IMR-90 (cell line): ENCODE data around the gene SLC22A12. TPM values are rescaled to one million over a fixed set of nuclear protein-coding genes. Genes with fewer than 3 reads are reported as not detected.

Experiments used
- ATAC-seq: fragments of 200-7000 bp; cut with Tn5 transposase; 2 replicates; pipeline ENCODE4 v1.9.1; 2020; ENCODE audit warnings: low read depth, mild to moderate bottlenecking, moderate library complexity
- BruUV-seq: library from RNA; stranded (reverse); fragments of 400-500 nt; replicated peaks from 2 replicates; lab custom pipeline; 2021; lab: Mats Ljungman, UMichigan
- CTCF ChIA-PET: fragments of 300-600 bp; formaldehyde crosslinking; extraction: SDS; loops from one replicate; lab custom pipeline; 2021; ENCODE audit warnings: antibody characterized with exemption; lab: Yijun Ruan, JAX
- POLR2A ChIA-PET: fragments of 300-600 bp; sonication (Branson Sonifier 250); formaldehyde crosslinking; loops from one replicate; lab custom pipeline; 2022; ENCODE audit warnings: antibody characterized with exemption; ENCODE audit not compliant: unreplicated experiment; lab: Charles Lee
- DNase-seq: peaks from one replicate; pipeline ENCODE4 v3.0.0; 2013
- H2AFZ ChIP-seq: replicated peaks from 2 replicates; pipeline ENCODE3; 2013; ENCODE audit warnings: low read length, mild to moderate bottlenecking; ENCODE audit not compliant: poor library complexity
- H2AK5ac ChIP-seq: 2 replicates; pipeline ENCODE4 v1.6.1; 2013; ENCODE audit warnings: low read depth, low read length, inconsistent platforms
- H2AK9ac ChIP-seq: replicated peaks from 2 replicates; pipeline ENCODE3; 2013; ENCODE audit warnings: mild to moderate bottlenecking, low read depth, low read length, moderate library complexity; ENCODE audit not compliant: poor library complexity
- H2BK120ac ChIP-seq: 2 replicates; pipeline ENCODE4 v1.6.1; 2013; ENCODE audit warnings: low read depth, low read length, inconsistent platforms
- H2BK15ac ChIP-seq: 3 replicates; pipeline ENCODE4 v1.6.1; 2013; ENCODE audit warnings: low read depth, low read length, inconsistent platforms
- H2BK20ac ChIP-seq: 2 replicates; pipeline ENCODE4 v1.6.1; 2013; ENCODE audit warnings: low read depth, mild to moderate bottlenecking, inconsistent platforms, low read length, moderate library complexity
- H2BK5ac ChIP-seq: 2 replicates; pipeline ENCODE4 v1.6.1; 2013; ENCODE audit warnings: mild to moderate bottlenecking, low read depth, low read length, inconsistent platforms; ENCODE audit not compliant: poor library complexity, severe bottlenecking
- H3K14ac ChIP-seq: replicated peaks from 2 replicates; pipeline ENCODE4 v1.6.1; 2013; ENCODE audit warnings: low read depth, low read length, inconsistent platforms
- H3K18ac ChIP-seq: 2 replicates; pipeline ENCODE4 v1.6.1; 2013; ENCODE audit warnings: low read depth, low read length, control low read depth
- H3K23ac ChIP-seq: 2 replicates; pipeline ENCODE4 v1.6.1; 2013; ENCODE audit warnings: low read depth, low read length, inconsistent platforms
- H3K27ac ChIP-seq: 2 replicates; pipeline ENCODE4 v1.5.1; 2013; ENCODE audit warnings: mild to moderate bottlenecking, control low read depth, low read length; ENCODE audit not compliant: insufficient read depth
- H3K27me3 ChIP-seq: 2 replicates; pipeline ENCODE4 v1.6.1; 2013; ENCODE audit warnings: low read length; ENCODE audit not compliant: control insufficient read depth, insufficient read depth
- H3K36me3 ChIP-seq: 2 replicates; pipeline ENCODE4 v1.6.1; 2013; ENCODE audit warnings: low read length, mixed read lengths; ENCODE audit not compliant: control insufficient read depth, insufficient read depth
- H3K4ac ChIP-seq: 2 replicates; pipeline ENCODE4 v1.6.1; 2013; ENCODE audit warnings: low read depth, low read length, inconsistent platforms
- H3K4me1 ChIP-seq: 2 replicates; pipeline ENCODE4 v1.6.1; 2013; ENCODE audit warnings: low read length, mixed read lengths; ENCODE audit not compliant: control insufficient read depth, insufficient read depth
- H3K4me2 ChIP-seq: 2 replicates; pipeline ENCODE4 v1.6.1; 2013; ENCODE audit warnings: low read depth, mild to moderate bottlenecking, control low read depth, low read length, moderate library complexity
- H3K4me3 ChIP-seq: 2 replicates; pipeline ENCODE4 v1.5.1; 2013; ENCODE audit warnings: low read depth, mild to moderate bottlenecking, control low read depth, low read length, moderate library complexity; ENCODE audit not compliant: insufficient read depth
- H3K56ac ChIP-seq: 2 replicates; pipeline ENCODE4 v1.6.1; 2013; ENCODE audit warnings: low read length, inconsistent platforms; ENCODE audit not compliant: insufficient read depth; ENCODE audit errors: extremely low read depth
- H3K79me1 ChIP-seq, 2 experiments: 2 replicates each; pipeline ENCODE4 v1.6.1; 2013; ENCODE audit warnings: low read length in 2 of 2, inconsistent platforms in 1 of 2, low read depth in 1 of 2
- H3K9ac ChIP-seq: 2 replicates; pipeline ENCODE4 v1.6.1; 2013; ENCODE audit warnings: low read depth, low read length, control low read depth
- H3K9me1 ChIP-seq: 2 replicates; pipeline ENCODE4 v1.6.1; 2013; ENCODE audit warnings: low read length, inconsistent platforms; ENCODE audit not compliant: insufficient read depth
- H3K9me3 ChIP-seq: 2 replicates; pipeline ENCODE4 v1.6.1; 2013; ENCODE audit warnings: low read length; ENCODE audit not compliant: control insufficient read depth, insufficient read depth
- H4K20me1 ChIP-seq: 2 replicates; pipeline ENCODE4 v1.6.1; 2013; ENCODE audit warnings: low read length, inconsistent platforms; ENCODE audit not compliant: insufficient read depth
- H4K5ac ChIP-seq: 2 replicates; pipeline ENCODE4 v1.6.1; 2013; ENCODE audit warnings: mild to moderate bottlenecking, low read depth, low read length, control low read depth
- H4K8ac ChIP-seq, 2 experiments: 2 replicates each; pipeline ENCODE4 v1.6.1; 2013; ENCODE audit warnings: low read depth in 2 of 2, low read length in 2 of 2, control low read depth in 1 of 2, inconsistent platforms in 1 of 2
- H4K91ac ChIP-seq: 2 replicates; pipeline ENCODE4 v1.6.1; 2013; ENCODE audit warnings: low read depth, low read length, inconsistent platforms; ENCODE audit not compliant: insufficient read depth
- CHD1 ChIP-seq: IDR thresholded peaks from 2 replicates; pipeline ENCODE4 v1.6.1; 2012; ENCODE audit warnings: low read depth, low read length, improper control_type of control experiment
- FOS ChIP-seq: fragments of 150-350 bp; IDR thresholded peaks from 2 replicates; pipeline ENCODE4 v1.6.1; 2016; ENCODE audit warnings: low read depth, low read length
- MXI1 ChIP-seq: IDR thresholded peaks from 2 replicates; pipeline ENCODE4 v1.6.1; 2012; ENCODE audit warnings: low read depth, mild to moderate bottlenecking, low read length, moderate library complexity, borderline replicate concordance
- NFE2L2 ChIP-seq: fragments of 150-350 bp; IDR thresholded peaks from 2 replicates; pipeline ENCODE4 v1.6.1; 2016; ENCODE audit warnings: low read depth, mild to moderate bottlenecking, low read length
- POLR2A ChIP-seq: IDR thresholded peaks from 2 replicates; pipeline ENCODE4 v1.6.1; 2012; ENCODE audit warnings: mild to moderate bottlenecking, low read depth, low read length
- RCOR1 ChIP-seq: IDR thresholded peaks from 2 replicates; pipeline ENCODE4 v1.6.1; 2012; ENCODE audit warnings: mild to moderate bottlenecking, low read length, improper control_type of control experiment; ENCODE audit not compliant: insufficient replicate concordance
- USF2 ChIP-seq: fragments of 150-350 bp; IDR thresholded peaks from 2 replicates; pipeline ENCODE4 v1.6.1; 2017; ENCODE audit warnings: mild to moderate bottlenecking, antibody characterized with exemption, low read length, low read depth
- WGBS, 2 experiments: methylation state at CpG; one replicate each; pipeline versions ENCODE4 v1.1.5 to v1.1.7; 2013; ENCODE audit warnings: missing lambda C conversion rate in 2 of 2; ENCODE audit not compliant: insufficient read length in 1 of 2; ENCODE audit errors: extremely low coverage in 2 of 2; 5-methylcytosine and 5-hydroxymethylcytosine counted together
- dilution Hi-C: fragments of 300-500 bp; cut with HindIII; formaldehyde crosslinking; loops from one replicate; pipeline ENCODE4 v1.14.3; 2018; ENCODE audit warnings: low sequenced_read_pairs; ENCODE audit not compliant: unreplicated experiment
- in situ Hi-C: fragments of 300-500 bp; cut with MboI; formaldehyde crosslinking; loops from 3 replicates; pipeline ENCODE4 v1.14.3; 2019; ENCODE audit warnings: low sequenced_read_pairs, inconsistent platforms, mixed read lengths
- intact Hi-C: fragments of 100-400 bp; cut with micrococcal nuclease; formaldehyde crosslinking; loops from 2 replicates; pipeline ENCODE4 v1.10.0; 2022
- polyA plus RNA-seq, 3 experiments: library from polyadenylated mRNA; depleted of rRNA; stranded (reverse); fragments of >200 nt; gene quantifications; 2 replicates each; pipeline ENCODE4 v1.2.3, GENCODE V29; 2012; ENCODE audit warnings: low replicate concordance in 1 of 3
- total RNA-seq: library from RNA; depleted of rRNA; stranded (reverse); fragments of >200 nt; gene quantifications from 2 replicates; pipeline ENCODE4 v1.2.3, GENCODE V29; 2012

The SLC22A12 gene
- total and polyA plus RNA-seq, 2 of the 4 experiments (the other 2 are of a cell fraction), result not detected

- no peak for DNase-seq
- WGBS, 2 experiments, result 100% methylated on average over 2 of the region's 2 CpGs; no CpG with 5 or more reads in 1 of the 2 experiments
These were observed 47.8 kb downstream of the SLC22A12 start for GRCh38 chr11:64638829-64639228.

More at GRCh38 chr11:64638829-64639228, 47.8 kb downstream of the SLC22A12 start:
- H3K9me1 ChIP-seq, result 0 out of 2 replicates have a peak, but pooled peaks cover under 1% of the 10 kb centered on the region
- no peak overlapping the region for H3K27ac ChIP-seq
- BruUV-seq, result no TSS peak
- ChIA-PET CTCF (no interaction called here), POLR2A (no interaction called here)
- no peak overlapping the region for H2BK5ac ChIP-seq
- no peak overlapping the region for H2AFZ ChIP-seq
- peaks cover 2% of the 10 kb centered on the region; the same call in 1 of the 2 replicates for H4K20me1 ChIP-seq
- H3K4ac ChIP-seq, result no peak overlapping the region
- no peak overlapping the region for H3K56ac ChIP-seq
- H3K4me3 ChIP-seq, result no peak overlapping the region
- no peaks in the 10 kb centered on the region for H3K79me1 ChIP-seq
- H3K9ac ChIP-seq, result no peak overlapping the region
- no peaks in the 10 kb centered on the region for H3K36me3 ChIP-seq
- in situ Hi-C loops (no loop called here), intact Hi-C loops (no loop called here), dilution Hi-C loops (no loop called here)
- H2AK5ac ChIP-seq, result no peak overlapping the region
- no peak overlapping the region for H3K18ac ChIP-seq
- no peak overlapping the region for H3K4me2 ChIP-seq
- ATAC-seq, result no peak
- H4K91ac ChIP-seq, result no peak overlapping the region
- H2AK9ac ChIP-seq, result no peak overlapping the region
- H2BK20ac ChIP-seq, result no peak overlapping the region
- H3K27me3 ChIP-seq, result peaks cover 85% of the 10 kb centered on the region
- H2BK15ac ChIP-seq, result no peak overlapping the region
- TF ChIP-seq RCOR1, result no peak
- no peak for TF ChIP-seq USF2
- no peak for TF ChIP-seq CHD1
- TF ChIP-seq FOS, result no peak
- no peak for TF ChIP-seq MXI1
- TF ChIP-seq POLR2A, result no peak
- TF ChIP-seq NFE2L2, result no peak
- no peak overlapping the region for H4K5ac ChIP-seq
- peaks cover 5% of the 10 kb centered on the region; the same call in 1 of the 2 replicates for H3K9me3 ChIP-seq
- H3K14ac ChIP-seq, result no peak overlapping the region
- H3K4me1 ChIP-seq, result no peaks in the 10 kb centered on the region
- H4K8ac ChIP-seq, result no peak overlapping the region
- H2BK120ac ChIP-seq, result no peak overlapping the region
- H3K23ac ChIP-seq, result no peak overlapping the region
